HG02610 (cell line): ENCODE data around the gene TMEM185B.
"Not testable (repeated sequence)": the region's sequence is repeated elsewhere in the genome, so short reads cannot be mapped to it uniquely, and the experiment has no call there.

ENCODE experiments used
- ATAC-seq: cut with Tn5 transposase; IDR thresholded peaks from one replicate; pipeline ENCODE4 v1.9.1; 2021; ENCODE audit warnings: mild to moderate bottlenecking, moderate library complexity; ENCODE audit not compliant: unreplicated experiment

TMEM185B gene

DNA sequence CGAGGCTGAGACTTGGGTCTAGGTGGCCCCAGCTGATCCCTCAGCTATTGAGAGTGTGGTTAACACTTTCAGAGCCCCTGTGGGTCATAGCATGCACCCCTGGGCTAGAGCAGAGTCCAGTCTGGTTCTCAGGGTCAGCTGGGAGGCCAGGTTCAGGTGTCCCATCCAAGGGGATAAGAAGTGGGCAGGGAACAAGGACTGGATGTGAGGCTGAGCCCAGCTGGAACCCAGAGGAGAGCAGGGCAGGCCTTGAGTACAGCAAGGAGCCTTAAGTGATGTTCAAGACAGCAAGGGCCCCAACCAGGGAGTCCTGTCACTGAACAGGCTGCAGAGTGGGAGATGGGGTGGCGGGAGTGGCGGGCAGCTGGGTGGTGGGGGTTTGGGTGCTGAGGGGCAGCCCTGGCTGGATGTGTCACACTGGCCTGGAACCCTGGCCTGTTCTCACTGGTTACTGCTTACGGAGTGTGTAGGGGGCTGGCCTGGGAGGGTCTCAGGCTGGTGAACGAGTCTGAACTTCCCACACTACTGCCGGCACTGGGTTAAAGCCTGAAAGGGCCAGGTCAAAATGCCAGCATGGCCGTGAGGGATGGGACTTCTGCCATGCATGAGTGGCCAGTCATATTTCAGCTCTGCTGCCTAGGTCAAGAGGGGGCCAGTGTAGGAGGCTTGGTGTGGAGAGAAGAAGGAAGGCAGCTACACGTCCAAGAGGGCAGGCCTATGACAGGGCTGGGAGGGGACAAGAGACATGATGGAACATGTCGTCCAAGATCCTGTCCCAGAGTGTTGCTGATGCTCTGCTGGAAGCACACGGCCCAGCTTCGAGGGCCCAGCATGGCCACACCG is 13.6 kb downstream of the TMEM185B start:
- ATAC-seq, result no peak

DNA sequence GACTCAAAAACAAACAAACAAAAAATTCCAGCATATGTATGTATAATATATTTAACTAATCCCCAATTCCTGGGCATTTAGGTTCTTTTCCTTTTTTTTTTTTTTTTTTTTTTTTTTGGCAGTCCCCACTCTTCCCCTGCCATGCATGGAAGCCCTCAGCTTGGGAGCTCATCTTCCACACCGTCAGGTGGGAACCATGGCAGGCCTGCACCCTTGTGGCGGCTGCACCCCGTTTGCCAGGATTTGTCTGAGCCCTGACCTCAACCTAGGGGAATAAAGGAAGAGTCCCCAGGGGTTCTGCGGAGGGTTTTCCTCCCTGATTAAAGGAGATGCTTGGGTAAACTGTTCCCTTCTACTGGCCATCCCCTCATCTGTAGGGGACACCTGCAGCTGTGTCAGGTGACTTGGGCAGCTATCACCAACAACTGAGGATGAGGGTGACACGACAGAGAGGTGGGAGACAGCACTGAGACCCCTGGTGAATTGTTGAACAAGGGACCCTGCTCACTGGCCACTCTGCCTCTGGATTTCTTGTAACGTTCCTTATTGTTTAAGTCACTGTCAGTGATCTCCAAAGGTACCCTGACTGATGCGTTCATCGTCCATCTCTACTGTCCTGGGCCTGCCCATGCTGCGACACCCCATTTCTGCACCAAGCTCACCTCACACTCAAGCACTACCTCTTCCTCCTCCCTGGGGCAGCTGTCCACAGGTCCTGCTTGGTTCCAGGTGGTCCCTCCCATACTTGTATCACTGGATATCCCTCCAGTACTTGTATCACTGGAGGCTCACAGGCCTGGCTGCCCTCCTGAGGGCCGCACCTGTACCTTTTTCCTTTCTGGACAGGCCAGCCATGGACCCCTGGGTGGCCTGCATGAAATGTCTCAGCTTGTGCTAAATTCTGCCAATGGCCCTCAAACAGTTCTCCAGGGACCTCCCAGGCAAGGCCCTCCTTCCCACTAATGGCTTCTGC is 14.5 kb downstream of the TMEM185B start:
- ATAC-seq, result no peak

GRCh38 chr2:120206022-120206581 is 17.1 kb downstream of the TMEM185B start:
- ATAC-seq, result no peak

GRCh38 chr2:120204945-120205670 is 18.1 kb downstream of the TMEM185B start:
- ATAC-seq, result no peak

DNA sequence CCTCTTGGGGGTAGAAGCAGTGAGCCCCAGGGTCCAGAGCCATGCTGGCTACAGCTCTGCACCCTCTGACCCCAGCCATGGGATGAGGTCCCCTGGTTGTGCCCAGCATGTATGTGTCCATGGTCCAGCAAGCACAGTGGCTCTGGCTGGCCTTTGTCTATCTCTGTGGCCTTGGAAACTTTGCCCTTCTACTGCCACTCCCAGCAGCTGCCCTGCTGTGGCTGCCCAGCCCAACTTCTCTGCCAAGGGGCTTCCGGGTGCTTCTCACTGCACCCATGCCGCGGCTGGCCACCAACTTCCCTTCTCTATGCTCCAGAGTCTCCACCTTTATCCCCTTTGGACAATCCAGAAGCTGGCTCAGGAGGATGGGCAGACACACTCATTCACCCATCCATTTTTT is 18.8 kb downstream of the TMEM185B start:
- no peak for ATAC-seq

DNA sequence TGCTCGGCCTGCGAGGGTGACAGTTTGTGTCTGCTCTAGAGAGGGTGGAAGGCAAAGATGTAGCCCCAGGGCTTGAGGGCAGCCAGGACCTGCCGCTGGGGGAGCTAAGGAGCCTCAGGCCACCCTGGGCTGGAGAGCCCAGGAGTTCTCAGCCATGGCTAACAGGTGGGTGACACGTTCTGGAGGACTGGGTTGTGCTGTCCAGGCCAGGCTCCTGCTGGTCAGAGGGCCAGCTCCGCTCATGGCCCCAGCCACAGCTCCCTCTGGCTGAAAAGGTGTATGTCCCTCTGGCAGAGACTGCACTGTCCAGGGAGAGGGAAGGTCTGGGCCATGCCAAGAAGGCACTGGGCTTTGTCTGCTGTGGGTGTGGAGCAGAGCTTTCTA is 19.2 kb downstream of the TMEM185B start:
- ATAC-seq, result no peak

DNA sequence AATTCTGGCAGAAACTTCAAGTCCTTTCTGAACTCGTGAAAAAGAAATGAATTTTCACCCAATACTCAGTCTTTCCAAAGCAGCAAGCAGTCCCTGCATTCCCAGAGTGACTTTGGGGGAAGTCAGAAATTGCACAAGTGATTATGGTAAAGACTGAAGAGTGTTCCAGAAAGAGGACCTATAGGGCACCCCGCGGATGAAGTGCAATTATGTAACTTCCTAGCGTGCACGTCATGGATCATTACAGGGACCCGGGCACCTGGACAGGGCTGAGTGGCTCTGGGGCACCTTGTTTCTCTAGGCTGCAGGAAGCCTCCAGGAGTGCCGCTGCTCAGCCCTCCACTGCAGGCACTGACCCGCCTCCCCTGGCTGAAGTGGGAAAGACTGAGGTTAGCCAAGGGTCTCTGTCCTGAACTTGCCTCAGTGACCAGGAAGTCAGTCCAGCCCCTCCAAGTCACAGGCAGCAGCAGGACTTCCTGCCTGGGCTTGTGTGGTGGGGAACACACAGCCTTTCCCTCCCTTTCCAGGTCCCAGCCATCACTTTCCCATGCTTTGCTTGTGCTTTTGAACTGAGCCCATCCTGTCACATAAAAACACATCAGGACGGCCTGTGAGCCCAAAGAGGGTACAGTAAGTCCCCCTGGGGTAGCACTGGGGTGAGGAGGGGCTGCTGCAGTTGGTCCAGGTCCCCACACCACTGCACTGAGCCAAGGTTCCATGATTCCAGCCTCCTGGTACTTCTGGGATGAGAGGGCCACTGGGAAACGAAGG is 19.8 kb downstream of the TMEM185B start:
- no peak for ATAC-seq

DNA sequence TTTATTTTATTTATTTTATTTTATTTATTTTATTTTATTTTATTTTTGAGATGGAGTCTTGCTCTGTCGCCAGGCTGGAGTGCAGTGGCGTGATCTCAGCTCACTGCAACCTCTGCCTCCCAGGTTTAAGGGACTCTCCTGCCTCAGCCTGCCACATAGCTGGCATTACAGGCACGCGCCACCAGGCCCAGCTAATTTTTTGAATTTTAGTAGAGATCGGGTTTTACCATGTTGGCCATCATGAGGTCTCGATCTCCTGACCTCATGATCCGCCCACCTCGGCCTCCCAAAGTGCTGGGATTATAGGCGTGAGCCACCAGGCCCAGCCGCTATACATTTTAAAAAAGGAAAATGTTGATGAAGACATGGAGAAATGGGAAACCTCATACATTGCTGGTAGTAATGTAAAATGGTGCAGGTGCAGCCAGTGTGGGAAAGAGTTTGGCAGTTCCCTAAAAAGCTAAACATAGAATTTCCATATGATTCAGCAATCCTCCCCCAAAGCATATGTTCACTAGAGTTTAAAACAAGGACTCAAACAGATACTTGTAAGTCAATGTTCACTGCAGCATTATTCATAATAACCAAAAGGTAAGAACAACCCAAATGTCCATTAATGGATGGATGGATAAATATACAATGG is 23.3 kb downstream of the TMEM185B start:
- ATAC-seq, result not testable (repeated sequence)

DNA sequence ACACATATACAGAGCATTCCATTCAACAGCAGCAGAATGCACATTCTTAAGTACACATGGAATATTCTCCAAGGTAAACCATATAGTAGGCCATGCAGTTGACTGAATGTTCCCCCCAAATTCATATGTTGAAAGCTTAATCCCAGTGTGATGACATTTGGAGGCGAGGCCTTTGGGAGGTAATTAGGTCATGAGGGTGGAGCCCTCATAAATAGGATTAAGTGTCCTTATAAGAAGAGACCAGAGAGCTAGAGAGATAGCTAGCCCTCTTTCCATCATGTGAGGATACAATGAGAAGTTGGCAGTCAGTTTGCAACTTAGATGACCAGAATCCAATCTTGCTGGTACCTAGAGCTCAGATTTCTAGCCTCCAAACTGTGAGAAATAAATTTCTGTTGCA is 27.6 kb downstream of the TMEM185B start:
- ATAC-seq, result no peak

DNA sequence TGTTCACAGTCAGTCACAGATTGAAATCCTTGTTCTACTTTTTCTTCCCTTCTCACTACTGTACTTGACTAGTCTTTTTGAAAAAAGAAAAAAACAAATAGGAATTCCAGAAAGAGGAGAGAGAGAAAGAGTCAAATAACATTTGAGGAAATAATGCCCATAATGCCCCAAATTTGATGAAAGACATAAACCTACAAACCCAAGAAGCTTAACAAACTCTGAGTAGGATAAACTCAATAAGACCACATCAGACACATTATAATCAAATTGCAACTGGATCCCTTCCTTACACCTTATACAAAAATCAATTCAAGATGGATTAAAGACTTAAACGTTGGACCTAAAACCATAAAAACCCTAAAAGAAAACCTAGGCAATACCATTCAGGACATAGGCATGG is 30.9 kb downstream of the TMEM185B start:
- no peak for ATAC-seq

DNA sequence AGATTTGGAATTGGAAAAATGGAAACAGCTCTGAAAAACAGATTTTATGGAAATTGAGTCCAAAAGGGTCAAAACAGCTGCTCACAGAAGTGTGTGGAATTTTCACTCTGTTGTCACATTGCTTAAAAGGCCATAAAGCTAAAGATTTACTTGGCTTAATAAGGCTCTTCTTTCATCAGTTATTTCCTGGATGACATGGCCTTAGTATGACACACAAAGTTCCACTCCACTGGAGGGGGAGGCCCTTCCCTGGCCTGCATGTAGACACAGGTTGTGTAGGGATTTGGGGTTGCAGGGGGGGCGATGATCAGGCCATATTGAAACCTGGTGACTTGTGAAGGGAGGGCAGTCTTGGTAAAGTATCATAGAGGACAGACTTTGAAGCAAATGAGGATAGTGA is 34.0 kb downstream of the TMEM185B start:
- no peak for ATAC-seq

DNA sequence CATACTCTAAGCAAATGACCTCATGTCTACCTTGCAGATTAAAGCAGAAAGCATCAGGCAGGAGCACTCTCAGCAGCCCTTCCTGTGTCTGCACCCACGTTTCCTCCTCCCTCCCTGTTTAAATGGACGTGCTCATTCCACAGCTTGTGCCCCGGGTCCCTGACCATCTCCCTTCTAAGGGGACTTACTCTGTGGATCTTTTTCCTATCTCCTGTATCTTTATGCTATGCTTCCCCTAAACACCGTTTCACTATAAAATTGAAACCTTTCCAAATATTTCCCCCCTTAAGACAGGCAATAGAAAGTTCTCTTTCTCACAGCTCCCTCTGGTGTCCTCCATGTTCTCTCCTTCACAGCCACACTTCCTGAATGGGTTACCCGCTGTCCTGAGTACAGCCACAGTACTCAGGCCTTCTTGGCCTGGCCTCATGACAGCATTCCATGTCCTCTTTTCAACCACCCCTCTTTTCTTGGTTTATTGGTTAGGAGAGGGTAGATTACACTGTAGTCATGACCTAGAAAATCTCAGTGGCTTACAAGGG is 41.1 kb downstream of the TMEM185B start:
- no peak for ATAC-seq

DNA sequence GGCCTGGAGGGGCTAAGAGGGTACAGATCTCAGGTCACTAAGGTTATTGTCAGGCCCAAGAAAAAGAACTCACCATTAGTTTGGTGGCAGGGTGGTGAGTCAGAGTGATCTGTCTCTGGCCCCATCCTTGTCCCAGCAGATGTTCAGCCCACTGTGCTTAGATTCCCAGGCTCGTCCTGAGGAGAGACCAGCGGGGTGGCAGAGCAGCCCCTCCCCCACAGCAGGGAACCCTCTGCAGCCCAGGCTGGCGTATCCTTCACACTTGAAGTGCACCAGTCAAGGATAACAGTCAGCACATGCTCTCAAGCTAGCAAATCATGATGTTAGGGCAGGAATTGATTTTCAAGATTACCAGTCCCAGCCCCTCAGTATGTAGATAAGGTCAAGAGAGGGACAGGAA is 43.1 kb downstream of the TMEM185B start:
- no peak for ATAC-seq

DNA sequence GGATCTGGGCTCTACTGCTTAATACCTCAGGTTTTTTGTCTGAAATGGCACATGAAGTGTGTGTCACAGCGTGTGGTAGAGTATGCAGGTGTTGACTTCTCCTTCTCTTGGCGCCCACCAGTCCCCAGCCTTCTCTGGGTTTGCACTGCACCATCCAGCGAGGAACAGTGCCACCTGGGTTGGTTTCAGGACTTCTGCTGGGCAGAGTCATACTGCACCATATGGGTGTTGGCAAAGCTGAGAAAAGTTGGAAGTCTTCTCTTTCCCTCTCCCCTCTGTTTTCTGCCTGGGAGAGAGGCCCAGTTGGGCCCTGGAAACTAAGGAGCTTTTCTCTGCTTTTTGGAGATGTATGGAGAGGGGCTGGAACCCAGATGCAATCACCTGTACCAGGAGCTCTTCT is 43.8 kb downstream of the TMEM185B start:
- no peak for ATAC-seq

- ATAC-seq, result no peak
Observed at GRCh38 chr2:120177973-120178372, 45.2 kb downstream of the TMEM185B start.

DNA sequence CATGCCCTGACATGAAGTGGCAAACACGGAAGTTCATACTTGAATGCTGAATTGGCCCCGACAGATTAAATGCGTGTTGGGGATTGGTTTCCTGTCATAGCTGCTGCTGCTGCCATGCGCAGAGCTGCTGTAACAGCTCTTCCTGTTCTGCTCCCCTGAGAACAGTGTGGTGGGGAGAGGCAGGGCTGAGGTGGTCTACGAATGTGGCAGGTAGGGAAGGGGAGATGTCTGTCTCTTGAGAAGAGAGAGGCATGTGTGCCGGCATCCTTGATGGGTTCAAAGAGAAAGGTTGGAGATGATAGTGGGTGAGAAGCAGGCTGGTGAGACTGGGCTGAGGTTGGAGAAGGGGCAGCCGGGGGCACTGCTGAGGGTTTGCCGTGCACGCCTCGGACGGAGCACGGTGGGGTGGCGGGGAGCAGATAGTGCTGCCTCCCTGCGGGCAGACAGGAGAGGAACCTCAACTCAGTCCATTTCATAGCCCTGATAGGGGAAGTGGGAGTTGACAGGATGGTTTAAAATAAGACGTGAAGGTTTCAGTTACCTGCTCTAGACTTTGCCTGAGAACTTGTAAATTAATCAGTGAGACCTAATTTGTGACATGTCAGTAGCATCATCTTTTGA is 46.1 kb downstream of the TMEM185B start:
- ATAC-seq, result peak; percentile 95

DNA sequence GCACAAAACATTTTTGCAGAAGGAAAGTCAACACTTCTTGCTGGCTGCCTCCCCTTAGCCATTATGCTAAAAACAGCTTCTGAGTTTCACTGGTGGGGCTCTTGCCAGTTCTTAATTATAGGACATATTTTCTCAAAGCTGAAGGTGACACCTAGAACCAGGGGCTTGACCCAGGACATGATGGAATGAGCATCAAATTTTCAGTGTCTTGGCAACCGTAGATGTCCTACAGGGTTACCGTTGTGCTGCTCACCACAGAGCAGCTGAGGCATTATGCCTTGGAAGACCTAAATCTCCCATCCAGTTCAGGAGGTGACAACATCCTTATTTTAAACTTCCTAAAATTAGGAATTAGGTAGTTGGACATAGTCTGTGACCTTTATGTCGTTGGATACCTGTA is 46.7 kb downstream of the TMEM185B start:
- ATAC-seq, result no peak

GRCh38 chr2:120174963-120175581 is 48.1 kb downstream of the TMEM185B start:
- no peak for ATAC-seq
